GM12872 (cell line): ENCODE results near the gene TMPRSS9.

ENCODE experiments used
- CTCF ChIP-seq: IDR thresholded peaks from 3 replicates; pipeline ENCODE4 v1.5.1; 2011; ENCODE audit warnings: low read depth, mild to moderate bottlenecking, low read length, moderate library complexity; ENCODE audit not compliant: insufficient read depth

Gene TMPRSS9

GRCh38 chr19:2325281-2326046 lies 34.6 kb upstream of the TMPRSS9 start:
- TF ChIP-seq CTCF, result no peak

GRCh38 chr19:2326699-2327360 lies 33.2 kb upstream of the TMPRSS9 start:
- no peak for TF ChIP-seq CTCF

- TF ChIP-seq CTCF, result no peak
These were observed 32.2 kb upstream of the TMPRSS9 start for GRCh38 chr19:2327773-2328400.

- no peak for TF ChIP-seq CTCF
These were observed 31.5 kb upstream of the TMPRSS9 start, which contains the start of the genes LSM7 and SPPL2B for GRCh38 chr19:2328401-2329148. Gene LSM7, minus strand, starts transcription at chr19:2328586. Its CDS starts 20 bp downstream, at chr19:2328566. Gene SPPL2B, plus strand, starts transcription at chr19:2328684. Its CDS starts 26 bp downstream, at chr19:2328710.

- no peak for TF ChIP-seq CTCF
These were observed 31.0 kb upstream of the TMPRSS9 start for GRCh38 chr19:2329149-2329478.

- TF ChIP-seq CTCF, result no peak
These were observed 30.6 kb upstream of the TMPRSS9 start for GRCh38 chr19:2329501-2329916.

GRCh38 chr19:2330255-2330631 lies 29.8 kb upstream of the TMPRSS9 start:
- TF ChIP-seq CTCF, result no peak
